ENCODE results near the gene GLYR1.

- TF ChIP-seq CBX2 (IDR thresholded peaks at IDR 0.05; ENCODE audit: borderline replicate concordance, low read depth), result no peak
- no peak for TF ChIP-seq POLR2A (IDR thresholded peaks at IDR 0.05; ENCODE audit: low read length)
- no peak for TF ChIP-seq CTCF (IDR thresholded peaks at IDR 0.05)
- no peak for TF ChIP-seq BHLHE40 (IDR thresholded peaks at IDR 0.05; ENCODE audit: low read depth, low read length)
- TF ChIP-seq HDAC2 (IDR thresholded peaks at IDR 0.05), result no peak
- no peak for TF ChIP-seq SREBF2 (IDR thresholded peaks at IDR 0.05)
- no peak for TF ChIP-seq EHMT2 (IDR thresholded peaks at IDR 0.05; ENCODE audit: low read depth)
- TF ChIP-seq EP300 (IDR thresholded peaks at IDR 0.05), result no peak
- no peak for TF ChIP-seq MAFK (IDR thresholded peaks at IDR 0.05; ENCODE audit: partially characterized antibody)
- no peak for TF ChIP-seq JUN (IDR thresholded peaks at IDR 0.05)
- TF ChIP-seq USF2 (IDR thresholded peaks at IDR 0.05), result no peak
- TF ChIP-seq POLR2AphosphoS2 (conservative IDR thresholded peaks at IDR 0.05; ENCODE audit: low read length), result no peak
- no peak for TF ChIP-seq RFX5 (IDR thresholded peaks at IDR 0.05)
These were observed 45.8 kb downstream of the GLYR1 start for GRCh38 chr16:4801051-4801961.

All from A549 (cell line).